ENCODE measurements around the gene TUBB2B.

GRCh38 chr6:3229566-3230178, 2.2 kb upstream of the TUBB2B start:
- TF ChIP-seq CREM (IDR thresholded peaks at IDR 0.05; ENCODE audit: low read depth), result no peak
- TF ChIP-seq CEBPZ (IDR thresholded peaks at IDR 0.05; ENCODE audit: borderline replicate concordance, low read depth, low read length), result no peak
